CD4-positive, alpha-beta T cell treated with Interleukin-6 at 100 ng/mL for 8 hours (primary cell): Measurements from ENCODE around the gene KIF26B.

Source experiments
- DNase-seq: peaks from one replicate; pipeline ENCODE4 v3.0.0-alpha.2; 2020; ENCODE audit warnings: mixed read lengths, low spot score

The KIF26B gene

DNA sequence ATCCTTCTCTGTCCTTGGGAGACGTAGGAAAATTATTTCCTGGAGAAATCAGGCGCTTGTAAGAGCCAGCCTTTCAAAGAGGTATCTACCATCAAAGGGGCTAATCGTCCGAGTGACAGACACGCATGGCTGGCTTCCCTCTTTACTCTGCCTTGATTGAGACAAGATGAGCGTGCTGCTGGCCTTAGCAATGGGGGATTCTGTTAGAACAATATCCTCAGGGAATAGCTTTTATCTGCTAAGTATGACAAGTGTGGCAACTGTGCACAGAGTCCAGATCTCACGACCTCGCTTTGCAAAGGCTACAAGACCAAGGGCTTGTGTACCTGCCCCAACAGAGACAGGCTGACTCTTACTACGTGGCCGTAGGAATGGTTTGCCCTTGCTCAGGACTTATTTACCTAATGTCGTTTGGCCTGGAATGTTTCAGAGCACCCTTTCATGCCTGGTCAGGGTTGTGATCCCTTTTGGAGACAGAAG lies 417.1 kb downstream of the KIF26B start:
- no peak for DNase-seq

DNA sequence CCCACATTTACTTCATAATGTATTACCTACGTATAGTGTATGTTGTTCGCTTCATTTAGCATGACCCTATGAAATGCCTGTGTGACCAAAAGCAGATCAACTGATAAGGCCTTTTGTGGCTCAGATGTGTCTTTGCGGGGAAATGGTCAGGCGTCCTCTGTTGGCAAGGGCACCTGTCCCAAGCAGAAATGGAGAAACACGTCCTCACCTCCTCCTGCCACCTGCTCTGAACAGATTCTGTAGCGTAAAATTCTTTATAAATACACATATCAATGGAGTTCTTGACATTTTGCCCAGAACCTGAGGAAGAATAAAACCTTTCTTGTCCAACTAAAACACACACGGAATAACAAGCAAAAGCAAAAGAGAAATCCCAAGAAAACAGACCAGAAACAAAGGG lies 417.9 kb downstream of the KIF26B start:
- no peak for DNase-seq

DNA sequence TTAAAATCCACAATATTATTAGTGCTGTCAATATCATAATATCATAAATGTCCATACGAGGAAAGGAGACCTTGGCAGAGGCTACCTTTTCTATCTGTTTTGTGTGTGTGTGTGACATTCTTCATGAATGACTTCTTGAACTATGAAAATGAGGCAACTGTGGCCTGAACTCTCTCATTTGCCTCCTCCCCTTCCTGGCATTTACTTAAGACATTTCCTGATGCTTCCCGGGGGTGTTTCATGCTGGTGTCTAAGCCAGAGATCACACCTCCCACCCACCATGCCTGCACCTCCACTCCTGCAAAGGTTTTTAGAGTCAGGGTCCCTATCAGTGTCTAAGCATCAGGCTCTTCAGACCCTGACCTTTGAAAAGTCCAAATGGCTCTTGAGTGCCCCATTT lies 420.9 kb downstream of the KIF26B start:
- no peak for DNase-seq

DNA sequence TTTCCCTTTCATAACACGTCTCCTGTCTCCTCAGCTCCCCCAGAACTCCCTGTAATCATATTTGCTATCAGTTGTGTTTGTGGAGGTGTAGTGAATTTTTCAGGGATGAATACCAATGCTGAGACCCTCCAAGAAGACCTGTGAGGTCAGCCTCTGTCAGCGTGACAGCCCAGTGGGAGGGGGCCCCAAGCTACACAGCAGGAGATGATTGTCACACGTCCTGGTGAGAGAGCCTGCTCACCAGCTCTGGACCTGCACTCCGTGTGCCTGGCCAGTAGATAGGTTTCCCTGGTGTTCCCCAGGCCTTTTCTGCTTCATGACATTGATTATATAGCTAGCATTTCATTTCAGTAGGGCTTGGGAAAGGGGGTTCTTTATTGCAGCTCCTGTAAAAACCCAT lies 421.5 kb downstream of the KIF26B start:
- DNase-seq, result no peak

DNA sequence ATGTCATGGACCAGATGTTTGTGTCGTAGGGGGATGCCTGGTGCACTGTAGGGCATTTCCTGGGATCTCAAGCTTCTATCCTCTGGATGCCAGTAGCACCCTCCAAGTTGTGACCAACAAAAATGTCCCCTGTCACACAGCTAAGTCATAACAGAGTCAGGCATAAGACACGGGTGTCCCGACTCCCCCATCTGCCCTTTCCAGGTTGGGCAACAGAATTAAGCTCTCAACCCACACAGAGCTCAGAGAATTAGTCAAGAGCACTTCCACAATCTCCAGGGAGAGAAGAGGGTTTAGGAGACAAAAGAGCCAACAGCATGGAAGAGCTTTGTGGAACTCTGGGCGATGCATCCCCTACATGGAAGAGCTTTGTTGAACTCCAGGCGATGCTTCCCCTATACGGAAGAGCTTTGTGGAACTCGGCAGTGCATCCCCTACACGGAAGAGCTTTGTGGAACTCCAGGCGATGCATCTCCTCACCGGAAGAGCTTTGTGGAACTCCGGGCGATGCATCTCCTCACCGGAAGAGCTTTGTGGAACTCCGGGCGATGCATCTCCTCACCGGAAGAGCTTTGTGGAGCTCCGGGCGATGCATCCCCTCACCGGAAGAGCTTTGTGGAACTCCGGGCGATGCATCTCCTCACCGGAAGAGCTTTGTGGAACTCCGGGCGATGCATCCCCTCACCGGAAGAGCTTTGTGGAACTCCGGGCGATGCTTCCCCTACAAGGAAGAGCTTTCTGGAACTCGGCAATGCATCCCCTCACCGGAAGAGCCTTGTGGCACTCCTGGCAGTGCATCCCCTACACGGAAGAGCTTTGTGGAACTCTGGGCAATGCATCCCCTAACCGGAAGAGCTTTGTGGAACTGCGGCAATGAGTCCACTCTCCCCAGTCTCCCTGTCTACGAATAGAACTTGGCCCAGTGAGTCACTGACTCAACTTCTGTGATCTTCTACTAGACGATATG lies 422.7 kb downstream of the KIF26B start:
- no peak for DNase-seq

DNA sequence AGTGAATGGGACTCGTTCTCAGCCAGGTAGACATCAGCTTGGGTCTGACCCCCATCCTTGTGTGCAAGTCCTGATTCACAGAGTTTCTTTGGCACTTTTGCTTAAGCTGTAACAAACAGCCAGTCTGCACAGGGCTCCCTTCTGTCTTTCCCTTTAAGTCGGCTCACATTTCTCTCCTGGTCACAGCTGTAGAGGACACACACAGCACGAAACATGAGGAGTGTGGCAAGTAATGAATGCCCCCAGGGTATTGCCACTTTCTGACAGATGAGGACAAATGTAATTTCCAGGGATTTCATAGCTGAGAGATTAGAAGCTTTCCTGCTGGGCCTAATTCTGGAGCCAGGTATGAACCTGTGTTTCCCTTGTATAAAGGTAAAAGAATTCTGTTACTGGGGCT lies 423.5 kb downstream of the KIF26B start:
- no peak for DNase-seq

DNA sequence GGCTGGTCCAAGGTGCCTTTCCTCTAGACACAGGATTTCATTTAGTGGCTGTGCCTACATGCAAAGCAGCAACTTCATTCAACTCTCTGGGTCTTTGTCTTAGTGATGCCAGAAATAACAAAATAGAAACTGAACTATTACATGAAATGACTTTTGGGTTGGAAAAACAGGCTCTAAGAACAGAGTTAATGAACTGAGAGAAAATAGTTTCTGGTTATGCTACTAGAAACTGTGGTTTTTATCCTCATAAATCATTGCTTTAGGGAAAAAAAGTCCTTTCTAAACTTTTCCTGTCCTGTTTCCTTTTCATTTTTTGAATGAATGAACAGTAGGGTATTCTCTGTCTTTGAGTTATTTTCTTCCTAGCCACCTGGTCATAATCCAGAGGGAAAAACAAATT lies 424.0 kb downstream of the KIF26B start:
- DNase-seq, result no peak

DNA sequence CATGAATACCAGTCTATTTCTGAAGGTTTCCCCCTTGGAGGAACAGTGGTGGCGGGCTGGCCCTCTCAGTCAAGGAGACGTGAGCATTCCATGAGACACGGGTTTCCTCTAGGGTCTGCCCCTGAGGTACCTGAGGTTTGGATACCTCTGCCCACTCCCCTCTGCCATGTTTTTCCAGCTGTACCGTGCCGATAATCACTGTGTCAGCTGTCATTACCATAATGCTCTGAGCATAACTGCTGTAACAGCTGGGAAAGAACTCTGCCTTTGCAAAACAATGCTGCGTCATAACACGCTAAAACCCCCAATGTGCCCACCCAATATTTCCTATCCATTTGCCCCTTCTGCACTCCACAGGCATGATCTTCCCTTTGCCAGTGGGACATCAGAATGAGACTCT lies 425.1 kb downstream of the KIF26B start:
- no peak for DNase-seq

DNA sequence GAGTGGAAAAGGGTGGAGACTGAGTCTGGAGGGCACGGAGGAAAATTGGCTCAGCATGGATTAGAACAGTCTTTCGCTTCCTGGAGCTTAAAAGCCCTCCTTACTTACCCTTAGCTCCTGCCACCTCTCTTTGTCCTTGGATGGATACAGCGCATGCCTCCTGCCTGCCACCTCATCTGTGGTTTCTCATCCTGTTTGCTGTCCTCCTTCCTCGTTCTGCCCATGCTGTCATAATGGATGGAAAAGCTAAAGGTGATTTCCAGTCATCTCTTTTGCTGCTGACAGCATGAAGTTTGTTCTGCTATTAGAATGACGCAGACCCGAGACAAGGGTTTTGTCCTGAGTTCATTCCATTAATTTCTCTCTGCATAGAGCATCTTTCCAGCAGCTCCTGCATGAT lies 425.9 kb downstream of the KIF26B start:
- DNase-seq, result no peak

DNA sequence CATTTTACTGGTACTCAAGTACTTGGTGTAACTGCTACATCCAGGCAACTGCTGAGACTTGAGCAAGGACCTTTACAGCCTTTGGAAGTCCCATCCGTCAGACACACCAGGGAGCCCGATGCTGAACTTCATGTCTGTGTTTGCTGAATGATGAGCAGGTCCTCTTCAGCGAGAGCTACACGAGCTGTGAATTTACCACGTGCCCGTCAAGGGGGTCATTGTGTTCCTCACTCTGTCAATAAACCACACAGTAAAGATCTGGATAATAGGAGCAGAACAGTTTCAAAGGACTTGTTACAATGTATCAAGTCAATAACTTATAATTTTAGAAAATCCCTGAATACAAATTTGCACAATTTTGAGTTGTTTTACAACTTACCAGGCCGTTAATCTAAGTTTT lies 427.2 kb downstream of the KIF26B start:
- DNase-seq, result no peak

DNA sequence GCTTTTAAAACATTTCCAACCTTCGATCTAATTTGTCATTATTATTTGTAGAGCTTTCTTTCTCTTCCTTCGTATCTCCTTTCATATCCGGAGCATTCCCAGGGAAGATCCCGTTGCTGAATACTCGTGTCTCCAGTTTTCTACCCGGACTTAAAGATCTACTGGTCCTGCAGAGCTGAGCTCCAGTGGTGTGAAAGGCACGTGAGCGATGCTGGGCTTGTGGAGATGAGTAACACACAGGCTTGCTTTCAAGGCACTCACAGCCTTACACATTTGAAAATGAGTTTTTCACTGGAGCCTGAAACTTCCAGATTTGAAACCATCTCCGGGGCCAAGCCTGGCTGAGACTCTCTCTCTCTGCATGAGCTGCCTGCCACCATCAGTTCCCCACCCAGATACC lies 428.3 kb downstream of the KIF26B start:
- no peak for DNase-seq

DNA sequence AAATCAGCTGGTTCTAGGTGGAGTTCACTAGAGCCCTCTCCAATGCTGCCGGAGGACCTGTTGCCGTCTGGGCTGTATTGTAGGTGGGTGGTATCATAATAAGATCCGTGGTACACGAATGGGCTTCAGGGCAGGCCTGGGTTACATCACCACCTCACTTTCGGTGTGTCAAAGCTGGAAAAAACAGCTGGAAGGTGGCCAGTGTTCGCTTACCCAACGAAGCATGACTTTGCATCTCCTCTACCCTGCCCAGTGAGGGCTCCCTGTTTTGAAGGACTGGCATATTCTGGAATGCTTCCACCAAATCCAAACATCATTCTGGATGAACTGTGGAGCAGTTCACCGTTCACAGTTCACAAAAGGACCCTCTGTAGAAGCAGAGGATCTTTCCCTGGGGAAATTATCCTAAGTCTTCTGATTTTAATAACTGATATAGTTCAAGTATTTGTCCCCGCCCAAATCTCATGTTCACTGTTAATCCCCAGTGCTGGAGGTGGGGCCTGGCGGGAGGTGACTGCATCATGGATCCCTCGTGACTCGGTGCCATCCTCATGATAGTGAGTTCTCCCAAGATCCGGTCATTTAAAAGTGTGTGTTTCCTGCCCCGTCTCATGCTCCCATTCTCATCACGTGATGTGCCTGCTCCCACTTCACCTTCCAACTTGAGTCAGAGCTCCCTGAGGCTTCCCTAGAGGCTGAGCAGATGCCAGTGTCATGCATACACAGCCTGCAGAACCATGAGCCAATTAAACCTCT lies 429.0 kb downstream of the KIF26B start:
- DNase-seq, result no peak

DNA sequence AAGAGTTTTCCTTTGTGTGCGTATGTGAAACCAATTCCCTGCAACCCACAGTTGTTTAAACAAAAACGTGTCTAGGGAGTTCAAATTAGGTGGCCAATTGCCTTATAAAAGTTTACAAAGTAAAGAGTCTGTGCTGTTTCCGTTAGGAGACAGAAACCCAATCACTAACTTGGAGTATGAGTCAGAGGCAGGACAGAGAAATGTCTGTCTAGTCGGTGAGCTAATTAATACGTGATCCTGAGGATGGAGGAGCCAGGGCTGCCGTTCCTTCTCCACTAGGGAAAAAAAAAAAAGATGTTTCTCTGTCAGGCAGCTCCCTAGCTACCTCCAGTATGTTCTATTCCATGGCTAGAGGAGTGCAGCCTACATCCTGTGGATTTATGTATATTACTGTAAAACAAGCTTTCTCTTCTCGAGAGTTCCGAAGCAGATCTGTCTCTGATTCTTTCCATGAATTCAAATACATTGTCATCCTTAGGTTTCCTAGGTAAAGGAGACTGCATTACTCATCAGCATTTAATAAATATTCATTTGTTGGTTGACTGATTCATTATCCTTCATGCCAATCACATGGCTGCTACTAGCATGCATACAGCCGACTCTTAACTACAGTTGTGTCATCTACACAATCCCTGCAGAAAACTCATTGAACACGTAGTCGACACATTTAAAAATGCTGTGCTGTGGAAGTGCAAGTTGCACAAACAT lies 430.6 kb downstream of the KIF26B start:
- no peak for DNase-seq

DNA sequence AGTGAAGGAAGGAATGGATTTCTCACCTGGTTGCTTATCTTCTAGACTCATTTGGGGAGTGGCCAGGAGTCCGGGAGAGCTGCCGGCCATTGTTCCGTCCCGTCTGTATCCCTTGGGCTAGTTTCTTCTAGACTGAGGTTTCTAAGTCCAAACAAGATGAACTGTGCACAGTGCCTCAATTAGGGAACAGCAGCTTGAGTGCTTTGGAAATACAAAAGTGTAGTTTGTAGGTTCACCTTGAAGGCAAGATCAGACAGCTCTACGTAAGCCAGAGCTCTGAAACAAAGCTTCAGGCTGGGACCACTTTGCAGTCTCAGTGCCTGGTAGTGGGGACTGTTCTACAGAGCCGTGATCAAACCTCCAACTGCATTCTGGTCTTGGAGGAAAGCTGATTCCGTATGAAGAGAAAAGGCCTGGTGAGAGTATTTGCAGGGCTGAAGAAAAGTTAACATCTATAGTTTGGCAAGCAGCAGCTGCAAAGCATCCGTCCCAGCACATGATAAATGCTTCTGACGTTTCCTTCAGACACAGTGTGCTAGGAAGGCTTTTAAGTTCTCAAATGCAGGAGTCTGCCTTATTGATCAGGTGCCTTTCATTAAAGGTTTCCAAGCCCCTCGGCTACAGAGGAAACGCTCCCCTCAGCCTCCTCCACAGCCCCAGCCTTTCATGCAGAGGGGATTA lies 432.8 kb downstream of the KIF26B start:
- no peak for DNase-seq

DNA sequence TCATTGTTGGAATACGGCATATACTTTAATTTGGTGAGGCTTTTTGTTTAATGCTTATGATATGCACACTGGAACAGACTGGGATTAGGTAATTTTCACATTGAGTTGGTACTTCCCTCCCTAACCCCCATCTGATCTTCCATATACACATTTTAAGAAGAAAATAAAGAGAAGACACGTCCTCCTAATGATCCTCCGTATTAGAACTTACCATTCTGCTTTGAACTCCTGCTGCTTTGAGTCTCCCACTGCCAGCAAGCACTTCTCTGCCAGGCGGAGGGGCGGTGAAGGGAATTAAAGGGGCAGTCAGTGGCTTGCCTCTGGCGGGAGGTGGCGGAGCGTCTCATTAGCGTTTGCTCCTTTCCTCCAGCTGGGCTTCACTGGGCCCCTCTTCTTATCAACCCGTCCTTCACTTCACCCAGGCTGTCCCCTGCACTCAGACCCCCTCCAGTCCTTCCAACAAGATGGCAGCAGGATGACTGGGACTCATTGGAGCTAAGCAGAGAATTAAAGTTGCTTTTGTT lies 433.4 kb downstream of the KIF26B start:
- no peak for DNase-seq

DNA sequence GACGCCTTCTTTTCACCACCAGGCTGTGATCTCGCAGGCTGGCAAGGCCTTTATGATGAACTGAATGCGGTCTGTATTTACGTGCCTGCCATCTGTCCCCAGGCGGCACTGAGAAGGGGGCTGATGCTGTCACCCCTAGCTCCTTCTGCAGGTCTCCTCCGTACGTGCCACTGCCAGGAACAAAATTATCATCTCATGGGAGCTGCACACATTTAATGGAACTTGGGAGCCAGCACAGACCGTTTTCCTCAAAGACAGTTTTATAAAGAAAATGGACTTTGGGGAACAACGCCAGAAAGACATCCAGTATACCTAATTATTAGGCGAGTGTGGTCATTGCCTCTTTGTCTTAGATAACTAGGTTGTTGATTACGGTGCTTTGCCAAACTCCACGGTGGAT lies 434.5 kb downstream of the KIF26B start:
- DNase-seq, result no peak

DNA sequence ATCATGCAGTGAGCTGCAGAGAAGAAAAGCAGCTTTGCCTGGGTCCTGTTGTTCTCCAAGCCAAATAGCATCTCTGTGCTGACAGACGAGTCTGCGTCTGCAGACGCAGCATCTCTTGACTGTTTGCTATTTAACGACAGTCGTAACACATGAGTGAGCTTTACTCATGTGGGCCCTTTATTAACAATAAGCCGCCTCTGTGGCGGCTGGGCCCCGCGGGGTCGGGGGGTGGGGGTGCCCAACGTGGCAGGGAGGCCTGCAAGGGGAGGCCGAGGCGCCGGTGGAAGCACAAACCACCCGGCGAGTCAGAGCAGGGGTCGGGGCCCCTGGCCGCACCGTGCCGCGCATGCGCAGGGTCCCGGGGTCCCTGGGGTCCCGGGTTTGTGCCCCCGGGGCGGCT lies 435.1 kb downstream of the KIF26B start:
- no peak for DNase-seq

DNA sequence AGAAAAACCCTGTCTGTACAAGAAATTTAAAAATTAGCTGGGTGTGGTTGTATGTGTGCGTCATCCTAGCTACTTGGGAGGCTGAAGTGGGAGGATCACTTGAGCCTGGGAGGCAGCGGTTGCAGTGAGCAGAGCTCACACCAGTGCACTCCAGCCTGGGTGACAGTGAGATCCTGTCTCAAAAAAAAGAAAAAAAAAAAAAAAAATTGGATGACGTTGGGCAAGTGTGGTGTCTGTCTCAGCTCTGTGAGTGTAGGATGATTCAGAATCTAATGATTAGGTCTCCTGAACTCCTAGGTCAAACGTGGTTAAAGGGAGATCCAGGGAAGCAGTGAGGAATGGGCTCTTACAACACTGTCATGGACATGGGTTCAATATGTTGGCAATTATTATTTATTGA lies 435.9 kb downstream of the KIF26B start:
- no peak for DNase-seq

DNA sequence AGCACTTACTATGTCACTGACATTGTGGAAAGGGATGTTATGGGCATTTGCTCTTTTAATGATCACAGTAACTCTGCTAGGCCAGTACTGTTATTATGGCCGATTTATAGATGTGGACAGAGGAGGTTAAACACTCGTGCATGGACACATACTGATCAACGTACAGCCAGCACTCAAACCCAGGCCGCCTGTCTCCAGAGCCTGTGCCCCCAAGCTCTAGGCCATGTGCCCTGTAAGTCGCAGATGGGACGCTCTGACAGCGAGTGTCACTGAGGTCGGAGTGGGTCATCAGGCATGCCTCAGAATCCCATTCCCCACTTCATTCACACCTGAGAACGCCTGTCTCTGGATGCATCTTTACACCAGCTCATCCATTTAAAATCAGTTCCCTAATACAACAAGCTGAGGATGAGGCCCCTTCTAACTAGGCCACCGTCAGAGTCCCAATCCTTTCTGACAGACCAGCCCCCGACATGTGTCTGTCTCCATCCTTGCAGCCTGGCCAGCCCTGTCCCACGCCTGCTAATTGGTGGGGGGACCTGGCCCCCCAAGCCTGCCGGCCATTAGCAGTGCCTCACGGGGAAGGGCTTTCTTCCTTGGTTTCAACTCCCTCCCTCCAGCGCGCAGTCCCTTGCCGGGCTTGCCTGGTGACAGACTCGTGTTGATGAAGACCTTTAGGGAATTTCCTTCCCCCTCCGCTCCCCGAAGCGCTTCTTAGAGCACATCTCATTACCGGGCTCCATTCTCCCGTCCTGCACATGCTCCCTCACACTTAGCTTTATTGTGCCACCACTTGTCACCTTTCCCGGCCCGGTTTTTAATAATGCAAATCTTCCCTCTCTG lies 436.8 kb downstream of the KIF26B start:
- DNase-seq, result no peak

DNA sequence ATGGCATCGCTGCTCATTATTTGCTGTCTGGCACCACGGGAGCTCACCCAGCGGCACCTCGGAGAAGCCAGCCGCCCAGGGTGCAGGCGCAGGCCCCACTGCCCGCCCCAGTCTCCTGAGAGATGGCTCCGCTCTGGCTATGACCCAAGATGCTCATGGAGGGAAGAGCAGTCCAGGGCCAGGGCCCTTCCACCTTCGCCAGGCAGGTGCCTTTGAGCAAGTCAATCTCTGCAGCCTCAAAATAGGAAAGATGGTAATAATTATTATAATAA lies 437.3 kb downstream of the KIF26B start:
- no peak for DNase-seq
